ENCODE data around the gene NEK1. TPM values are rescaled to one million over a fixed set of nuclear protein-coding genes. Genes with fewer than 3 reads are reported as not detected.

NEK1 gene
- total RNA-seq, 1 donor from 2014 or later, result 14.7 TPM

DNA sequence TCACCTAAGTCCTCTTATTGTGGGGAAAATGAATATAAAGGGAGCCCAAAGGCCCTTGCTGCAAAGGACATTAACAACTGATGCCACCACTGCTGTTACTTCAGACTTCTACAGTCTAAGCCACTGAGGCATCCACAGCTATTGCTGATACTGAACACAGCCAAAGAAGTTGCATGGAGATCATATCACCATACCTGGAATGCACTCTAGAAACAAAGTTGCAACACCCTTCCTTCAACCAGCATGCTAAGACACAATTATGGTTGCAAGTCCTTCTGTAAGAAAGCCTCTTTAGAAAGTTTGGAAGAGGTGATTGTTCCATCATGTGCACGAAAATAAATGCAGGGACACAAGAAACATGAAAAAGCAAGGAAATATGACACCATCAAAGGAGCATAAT, 236.0 kb downstream of the NEK1 start:
- no peak overlapping the region for H3K4me3 ChIP-seq
- H3K27ac ChIP-seq, result no peak overlapping the region
- no peaks in the 10 kb centered on the region for H3K4me1 ChIP-seq
- no peaks in the 10 kb centered on the region for H3K36me3 ChIP-seq
- H3K27me3 ChIP-seq, result no peaks in the 10 kb centered on the region
- intact Hi-C loops (cut with DNase I), result no loop called here
- TF ChIP-seq POLR2AphosphoS5 (IDR thresholded peaks at IDR 0.05; ENCODE audit: insufficient read depth in 1 of 2, low read depth in 1 of 2) (no peak), POLR2A (IDR thresholded peaks at IDR 0.05) (no peak)
- peaks cover 13% of the 10 kb centered on the region for H3K9me3 ChIP-seq
- DNase-seq (ENCODE audit: extremely low spot score in 2 of 2), result no peak

- H3K4me3 ChIP-seq, result no peak overlapping the region
- no peaks in the 10 kb centered on the region for H3K4me1 ChIP-seq
- no peak for DNase-seq (ENCODE audit: extremely low spot score in 2 of 2)
- H3K27ac ChIP-seq, result no peak overlapping the region
- H3K36me3 ChIP-seq, result no peaks in the 10 kb centered on the region
- intact Hi-C loops (cut with DNase I), result no loop called here
- peaks cover 13% of the 10 kb centered on the region for H3K9me3 ChIP-seq
- no peaks in the 10 kb centered on the region for H3K27me3 ChIP-seq
- TF ChIP-seq, protein P1, sequence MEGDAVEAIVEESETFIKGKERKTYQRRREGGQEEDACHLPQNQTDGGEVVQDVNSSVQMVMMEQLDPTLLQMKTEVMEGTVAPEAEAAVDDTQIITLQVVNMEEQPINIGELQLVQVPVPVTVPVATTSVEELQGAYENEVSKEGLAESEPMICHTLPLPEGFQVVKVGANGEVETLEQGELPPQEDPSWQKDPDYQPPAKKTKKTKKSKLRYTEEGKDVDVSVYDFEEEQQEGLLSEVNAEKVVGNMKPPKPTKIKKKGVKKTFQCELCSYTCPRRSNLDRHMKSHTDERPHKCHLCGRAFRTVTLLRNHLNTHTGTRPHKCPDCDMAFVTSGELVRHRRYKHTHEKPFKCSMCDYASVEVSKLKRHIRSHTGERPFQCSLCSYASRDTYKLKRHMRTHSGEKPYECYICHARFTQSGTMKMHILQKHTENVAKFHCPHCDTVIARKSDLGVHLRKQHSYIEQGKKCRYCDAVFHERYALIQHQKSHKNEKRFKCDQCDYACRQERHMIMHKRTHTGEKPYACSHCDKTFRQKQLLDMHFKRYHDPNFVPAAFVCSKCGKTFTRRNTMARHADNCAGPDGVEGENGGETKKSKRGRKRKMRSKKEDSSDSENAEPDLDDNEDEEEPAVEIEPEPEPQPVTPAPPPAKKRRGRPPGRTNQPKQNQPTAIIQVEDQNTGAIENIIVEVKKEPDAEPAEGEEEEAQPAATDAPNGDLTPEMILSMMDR (IDR thresholded peaks at IDR 0.05), result no peak
- TF ChIP-seq POLR2A (IDR thresholded peaks at IDR 0.05) (no peak), POLR2AphosphoS5 (IDR thresholded peaks at IDR 0.05; ENCODE audit: insufficient read depth in 1 of 2, low read depth in 1 of 2) (no peak)
Observed at GRCh38 chr4:169372791-169373190, 239.6 kb downstream of the NEK1 start.

DNA sequence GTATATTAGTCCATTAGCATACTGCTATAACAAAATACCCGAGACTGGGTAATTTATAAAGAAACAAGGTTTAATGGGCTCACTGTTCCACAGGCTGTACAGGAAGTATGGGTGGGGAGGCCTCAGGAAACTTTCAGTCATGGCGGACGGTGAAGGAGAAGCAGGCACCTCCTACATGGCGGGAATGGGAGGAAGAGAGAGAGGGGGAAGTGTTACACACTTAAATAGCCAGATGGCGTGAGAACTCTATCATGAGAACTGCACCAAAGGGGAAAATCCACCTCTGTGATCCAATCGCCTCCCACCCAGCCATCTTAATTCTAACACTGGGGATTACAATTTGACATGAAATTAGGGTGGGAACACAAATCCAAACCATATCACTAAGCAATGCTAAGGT, 242.7 kb downstream of the NEK1 start:
- TF ChIP-seq, protein P1 (IDR thresholded peaks at IDR 0.05), result no peak
- TF ChIP-seq POLR2A (IDR thresholded peaks at IDR 0.05) (no peak), POLR2AphosphoS5 (IDR thresholded peaks at IDR 0.05; ENCODE audit: insufficient read depth in 1 of 2, low read depth in 1 of 2) (no peak)
- H3K9me3 ChIP-seq, result no peaks in the 10 kb centered on the region
- H3K36me3 ChIP-seq, result no peaks in the 10 kb centered on the region
- no peaks in the 10 kb centered on the region for H3K4me1 ChIP-seq
- no peak for DNase-seq (ENCODE audit: extremely low spot score in 2 of 2)
- intact Hi-C loops (cut with DNase I), result no loop called here
- H3K27ac ChIP-seq, result no peak overlapping the region
- no peaks in the 10 kb centered on the region for H3K27me3 ChIP-seq
- no peak overlapping the region for H3K4me3 ChIP-seq

- H3K9me3 ChIP-seq, result no peaks in the 10 kb centered on the region
- H3K27me3 ChIP-seq, result no peaks in the 10 kb centered on the region
- no peak overlapping the region for H3K4me3 ChIP-seq
- no peaks in the 10 kb centered on the region for H3K36me3 ChIP-seq
- intact Hi-C loops (cut with DNase I), result no loop called here
- no peak for DNase-seq (ENCODE audit: extremely low spot score in 2 of 2)
- no peak overlapping the region for H3K27ac ChIP-seq
- H3K4me1 ChIP-seq, result no peaks in the 10 kb centered on the region
- TF ChIP-seq POLR2AphosphoS5 (IDR thresholded peaks at IDR 0.05; ENCODE audit: insufficient read depth in 1 of 2, low read depth in 1 of 2) (no peak), POLR2A (IDR thresholded peaks at IDR 0.05) (no peak)
- TF ChIP-seq, protein P1 (IDR thresholded peaks at IDR 0.05), result no peak
Observed at GRCh38 chr4:169367826-169368225, 244.6 kb downstream of the NEK1 start.

- Histone ChIP-seq H3K4me1 (no peaks in the 10 kb centered on the region), H3K27me3 (no peaks in the 10 kb centered on the region), H3K4me3 (no peak overlapping the region), H3K36me3 (no peaks in the 10 kb centered on the region), H3K27ac (no peak overlapping the region), H3K9me3 (no peaks in the 10 kb centered on the region)
- no peak for TF ChIP-seq POLR2AphosphoS5 (IDR thresholded peaks at IDR 0.05; ENCODE audit: insufficient read depth in 1 of 2, low read depth in 1 of 2)
- TF ChIP-seq, protein P1 (IDR thresholded peaks at IDR 0.05), result no peak
- no peak for TF ChIP-seq POLR2A (IDR thresholded peaks at IDR 0.05)
- no peak for DNase-seq (ENCODE audit: extremely low spot score in 2 of 2)
- intact Hi-C loops (cut with DNase I), result no loop called here
Observed at GRCh38 chr4:169366821-169367220, 245.6 kb downstream of the NEK1 start.
